ENCODE data around the gene TUBB2B.
"Not testable (repeated sequence)": the region's sequence is repeated elsewhere in the genome, so short reads cannot be mapped to it uniquely, and the experiment has no call there.

TUBB2B gene

GRCh38 chr6:3195695-3196497 is 31.6 kb downstream of the TUBB2B start:
- Histone ChIP-seq H3K4me3 (ENCODE audit: low read depth, low read length) (0 out of 2 replicates have a peak overlapping the region, but pooled peaks have one; percentile 12), H3K36me3 (ENCODE audit: control insufficient read depth, insufficient read depth, low read length) (peaks cover 6% of the 10 kb centered on the region; the same call in 1 of the 2 replicates), H3K27ac (ENCODE audit: low read depth, low read length) (no peak overlapping the region; the same call in 1 of the 2 replicates), H3K9ac (ENCODE audit: low read length) (peak overlapping the region; percentile 2), H3K4me1 (ENCODE audit: control insufficient read depth, insufficient read depth, low read length) (peaks cover 35% of the 10 kb centered on the region), H3K27me3 (ENCODE audit: control insufficient read depth, insufficient read depth, low read length) (no peaks in the 10 kb centered on the region), H3K9me3 (ENCODE audit: control insufficient read depth, insufficient read depth, low read depth, low read length) (peaks cover 8% of the 10 kb centered on the region)

- Histone ChIP-seq H3K27ac (ENCODE audit: low read depth, low read length) (no peak overlapping the region; the same call in 1 of the 2 replicates), H3K36me3 (ENCODE audit: control insufficient read depth, insufficient read depth, low read length) (peaks cover 11% of the 10 kb centered on the region; the same call in 1 of the 2 replicates), H3K4me1 (ENCODE audit: control insufficient read depth, insufficient read depth, low read length) (peaks cover 35% of the 10 kb centered on the region), H3K27me3 (ENCODE audit: control insufficient read depth, insufficient read depth, low read length) (no peaks in the 10 kb centered on the region), H3K9me3 (ENCODE audit: control insufficient read depth, insufficient read depth, low read depth, low read length) (peaks cover 14% of the 10 kb centered on the region), H3K4me3 (ENCODE audit: low read depth, low read length) (peak overlapping the region; percentile 24; the same call in 1 of the 2 replicates), H3K9ac (ENCODE audit: low read length) (no peak overlapping the region)
These were observed 32.1 kb downstream of the TUBB2B start for GRCh38 chr6:3195420-3195694.

GRCh38 chr6:3194535-3195419 is 32.7 kb downstream of the TUBB2B start:
- Histone ChIP-seq H3K9me3 (ENCODE audit: control insufficient read depth, insufficient read depth, low read depth, low read length) (peaks cover 16% of the 10 kb centered on the region), H3K4me3 (ENCODE audit: low read depth, low read length) (peak overlapping the region; percentile 24; the same call in 1 of the 2 replicates), H3K9ac (ENCODE audit: low read length) (peak overlapping the region; percentile 18), H3K36me3 (ENCODE audit: control insufficient read depth, insufficient read depth, low read length) (peaks cover 12% of the 10 kb centered on the region; the same call in 1 of the 2 replicates), H3K27ac (ENCODE audit: low read depth, low read length) (peak overlapping the region; percentile 71; the same call in 1 of the 2 replicates), H3K4me1 (ENCODE audit: control insufficient read depth, insufficient read depth, low read length) (peaks cover 35% of the 10 kb centered on the region), H3K27me3 (ENCODE audit: control insufficient read depth, insufficient read depth, low read length) (no peaks in the 10 kb centered on the region)

- Histone ChIP-seq H3K27ac (ENCODE audit: low read depth, low read length) (no peak overlapping the region; the same call in 1 of the 2 replicates), H3K4me3 (ENCODE audit: low read depth, low read length) (no peak overlapping the region), H3K27me3 (ENCODE audit: control insufficient read depth, insufficient read depth, low read length) (no peaks in the 10 kb centered on the region), H3K9me3 (ENCODE audit: control insufficient read depth, insufficient read depth, low read depth, low read length) (peaks cover 11% of the 10 kb centered on the region), H3K36me3 (ENCODE audit: control insufficient read depth, insufficient read depth, low read length) (peaks cover 9% of the 10 kb centered on the region; the same call in 1 of the 2 replicates), H3K9ac (ENCODE audit: low read length) (no peak overlapping the region), H3K4me1 (ENCODE audit: control insufficient read depth, insufficient read depth, low read length) (peaks cover 31% of the 10 kb centered on the region)
These were observed 34.2 kb downstream of the TUBB2B start for GRCh38 chr6:3193102-3193849.

GRCh38 chr6:3190779-3191178 is 36.7 kb downstream of the TUBB2B start:
- no peak overlapping the region for H3K9ac ChIP-seq (ENCODE audit: low read length)
- peaks cover 26% of the 10 kb centered on the region for H3K4me1 ChIP-seq (ENCODE audit: control insufficient read depth, insufficient read depth, low read length)
- H3K27ac ChIP-seq (ENCODE audit: low read depth, low read length) = no peak overlapping the region

GRCh38 chr6:3190056-3190455 is 37.4 kb downstream of the TUBB2B start:
- Histone ChIP-seq H3K4me1 (ENCODE audit: control insufficient read depth, insufficient read depth, low read length) (peaks cover 19% of the 10 kb centered on the region), H3K27me3 (ENCODE audit: control insufficient read depth, insufficient read depth, low read length) (no peaks in the 10 kb centered on the region), H3K36me3 (ENCODE audit: control insufficient read depth, insufficient read depth, low read length) (peaks cover 16% of the 10 kb centered on the region; the same call in 1 of the 2 replicates), H3K27ac (ENCODE audit: low read depth, low read length) (no peak overlapping the region), H3K4me3 (ENCODE audit: low read depth, low read length) (no peak overlapping the region), H3K9ac (ENCODE audit: low read length) (no peak overlapping the region), H3K9me3 (ENCODE audit: control insufficient read depth, insufficient read depth, low read depth, low read length) (peaks cover 16% of the 10 kb centered on the region)

More at GRCh38 chr6:3190779-3191178, 36.7 kb downstream of the TUBB2B start:
- H3K9me3 ChIP-seq (ENCODE audit: control insufficient read depth, insufficient read depth, low read depth, low read length) = peaks cover 16% of the 10 kb centered on the region
- H3K27me3 ChIP-seq (ENCODE audit: control insufficient read depth, insufficient read depth, low read length) = no peaks in the 10 kb centered on the region
- no peak overlapping the region for H3K4me3 ChIP-seq (ENCODE audit: low read depth, low read length)
- H3K36me3 ChIP-seq (ENCODE audit: control insufficient read depth, insufficient read depth, low read length) = peaks cover 16% of the 10 kb centered on the region; the same call in 1 of the 2 replicates

GRCh38 chr6:3189192-3189591 is 38.3 kb downstream of the TUBB2B start:
- Histone ChIP-seq H3K36me3 (ENCODE audit: control insufficient read depth, insufficient read depth, low read length) (peaks cover 16% of the 10 kb centered on the region; the same call in 1 of the 2 replicates), H3K9me3 (ENCODE audit: control insufficient read depth, insufficient read depth, low read depth, low read length) (peaks cover 16% of the 10 kb centered on the region)
- H3K27ac ChIP-seq (ENCODE audit: low read depth, low read length); H3K4me1 ChIP-seq (ENCODE audit: control insufficient read depth, insufficient read depth, low read length); H3K27me3 ChIP-seq (ENCODE audit: control insufficient read depth, insufficient read depth, low read length); H3K4me3 ChIP-seq (ENCODE audit: low read depth, low read length); H3K9ac ChIP-seq (ENCODE audit: low read length): not testable (repeated sequence)

- Histone ChIP-seq H3K4me3 (ENCODE audit: low read depth, low read length) (no peak overlapping the region), H3K9me3 (ENCODE audit: control insufficient read depth, insufficient read depth, low read depth, low read length) (peaks cover 19% of the 10 kb centered on the region), H3K27ac (ENCODE audit: low read depth, low read length) (no peak overlapping the region), H3K4me1 (ENCODE audit: control insufficient read depth, insufficient read depth, low read length) (peaks cover 4% of the 10 kb centered on the region), H3K27me3 (ENCODE audit: control insufficient read depth, insufficient read depth, low read length) (no peaks in the 10 kb centered on the region), H3K36me3 (ENCODE audit: control insufficient read depth, insufficient read depth, low read length) (peaks cover 24% of the 10 kb centered on the region; the same call in 1 of the 2 replicates), H3K9ac (ENCODE audit: low read length) (no peak overlapping the region)
These were observed 39.2 kb downstream of the TUBB2B start for GRCh38 chr6:3188262-3188661.

- no peak overlapping the region for H3K27ac ChIP-seq (ENCODE audit: low read depth, low read length)
- H3K4me1 ChIP-seq (ENCODE audit: control insufficient read depth, insufficient read depth, low read length) = no peaks in the 10 kb centered on the region
These were observed 40.5 kb downstream of the TUBB2B start for GRCh38 chr6:3186974-3187382.

GRCh38 chr6:3183066-3183465 is 44.4 kb downstream of the TUBB2B start:
- Histone ChIP-seq H3K9me3 (ENCODE audit: control insufficient read depth, insufficient read depth, low read depth, low read length) (peaks cover 8% of the 10 kb centered on the region; the same call in 1 of the 2 replicates), H3K9ac (ENCODE audit: low read length) (no peak overlapping the region), H3K4me1 (ENCODE audit: control insufficient read depth, insufficient read depth, low read length) (no peaks in the 10 kb centered on the region), H3K36me3 (ENCODE audit: control insufficient read depth, insufficient read depth, low read length) (peaks cover 22% of the 10 kb centered on the region; the same call in 1 of the 2 replicates), H3K27ac (ENCODE audit: low read depth, low read length) (no peak overlapping the region), H3K27me3 (ENCODE audit: control insufficient read depth, insufficient read depth, low read length) (no peaks in the 10 kb centered on the region), H3K4me3 (ENCODE audit: low read depth, low read length) (no peak overlapping the region)

More at GRCh38 chr6:3186974-3187382, 40.5 kb downstream of the TUBB2B start:
- Histone ChIP-seq H3K27me3 (ENCODE audit: control insufficient read depth, insufficient read depth, low read length) (no peaks in the 10 kb centered on the region), H3K36me3 (ENCODE audit: control insufficient read depth, insufficient read depth, low read length) (peaks cover 29% of the 10 kb centered on the region; the same call in 1 of the 2 replicates), H3K9me3 (ENCODE audit: control insufficient read depth, insufficient read depth, low read depth, low read length) (peaks cover 19% of the 10 kb centered on the region), H3K9ac (ENCODE audit: low read length) (no peak overlapping the region), H3K4me3 (ENCODE audit: low read depth, low read length) (no peak overlapping the region)
